ENCODE data around the gene MRPL44.

DNA sequence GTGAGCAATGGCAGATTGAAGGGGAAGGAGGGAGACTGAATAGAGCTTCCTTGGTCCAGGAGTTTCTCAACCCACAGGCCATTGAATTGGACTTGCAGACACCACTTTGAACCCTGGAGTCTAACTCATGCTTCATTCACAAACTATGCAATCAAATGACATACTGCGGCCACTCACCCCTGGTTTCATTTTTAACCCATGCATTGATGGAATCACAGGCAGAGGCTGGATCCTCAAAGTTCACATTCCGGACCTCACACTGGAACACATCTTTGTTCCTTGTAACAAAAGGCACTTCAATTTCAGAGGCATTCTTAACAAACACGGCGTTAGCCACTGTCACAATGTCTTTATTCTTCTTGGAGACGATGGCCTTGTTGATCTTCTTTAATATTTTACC is 40.7 kb downstream of the MRPL44 start:
- TF ChIP-seq, protein P1, sequence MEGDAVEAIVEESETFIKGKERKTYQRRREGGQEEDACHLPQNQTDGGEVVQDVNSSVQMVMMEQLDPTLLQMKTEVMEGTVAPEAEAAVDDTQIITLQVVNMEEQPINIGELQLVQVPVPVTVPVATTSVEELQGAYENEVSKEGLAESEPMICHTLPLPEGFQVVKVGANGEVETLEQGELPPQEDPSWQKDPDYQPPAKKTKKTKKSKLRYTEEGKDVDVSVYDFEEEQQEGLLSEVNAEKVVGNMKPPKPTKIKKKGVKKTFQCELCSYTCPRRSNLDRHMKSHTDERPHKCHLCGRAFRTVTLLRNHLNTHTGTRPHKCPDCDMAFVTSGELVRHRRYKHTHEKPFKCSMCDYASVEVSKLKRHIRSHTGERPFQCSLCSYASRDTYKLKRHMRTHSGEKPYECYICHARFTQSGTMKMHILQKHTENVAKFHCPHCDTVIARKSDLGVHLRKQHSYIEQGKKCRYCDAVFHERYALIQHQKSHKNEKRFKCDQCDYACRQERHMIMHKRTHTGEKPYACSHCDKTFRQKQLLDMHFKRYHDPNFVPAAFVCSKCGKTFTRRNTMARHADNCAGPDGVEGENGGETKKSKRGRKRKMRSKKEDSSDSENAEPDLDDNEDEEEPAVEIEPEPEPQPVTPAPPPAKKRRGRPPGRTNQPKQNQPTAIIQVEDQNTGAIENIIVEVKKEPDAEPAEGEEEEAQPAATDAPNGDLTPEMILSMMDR (IDR thresholded peaks at IDR 0.05; ENCODE audit: low read length), result no peak
- TF ChIP-seq EZH2phosphoT487 (IDR thresholded peaks at IDR 0.05; ENCODE audit: low read length) (no peak), EZH2 (optimal IDR thresholded peaks at IDR 0.05; ENCODE audit: low read depth, low read length) (no peak)

Data from MM.1S (cell line).